Parathyroid adenoma (tissue), 2 donors: ENCODE results near the gene FRRS1.
A peak's percentile ranks its signal among the peaks of the same experiment; 100 is the strongest.

Experiments
- H2AFZ ChIP-seq: fragments of 300-600 bp; sonication (generic); one replicate; pipeline ENCODE4 v1.7.0; 2017; ENCODE audit warnings: antibody characterized with exemption, mild to moderate bottlenecking
- H3K27ac ChIP-seq: fragments of 300-600 bp; sonication (generic); one replicate; pipeline ENCODE4 v1.7.0; 2017
- H3K27me3 ChIP-seq: fragments of 300-600 bp; sonication (generic); one replicate; pipeline ENCODE4 v1.7.0; 2017; ENCODE audit warnings: low read length; ENCODE audit not compliant: control insufficient read depth, insufficient read depth
- H3K36me3 ChIP-seq: fragments of 300-600 bp; sonication (generic); one replicate; pipeline ENCODE4 v1.7.0; 2017; ENCODE audit warnings: low read length; ENCODE audit not compliant: control insufficient read depth, insufficient read depth
- H3K4me1 ChIP-seq: fragments of 300-600 bp; sonication (generic); one replicate; pipeline ENCODE4 v1.7.0; 2017; ENCODE audit warnings: control low read depth
- H3K4me2 ChIP-seq: fragments of 300-600 bp; sonication (generic); one replicate; pipeline ENCODE4 v1.7.0; 2017; ENCODE audit warnings: low read length
- H3K4me3 ChIP-seq: fragments of 300-600 bp; sonication (generic); one replicate; pipeline ENCODE4 v1.7.0; 2017; ENCODE audit warnings: low read depth, low read length
- H3K79me2 ChIP-seq: fragments of 300-600 bp; sonication (generic); one replicate; pipeline ENCODE4 v1.7.0; 2017; ENCODE audit warnings: control low read depth
- H3K9ac ChIP-seq: fragments of 300-600 bp; sonication (generic); one replicate; pipeline ENCODE4 v1.7.0; 2017; ENCODE audit warnings: mild to moderate bottlenecking
- H3K9me3 ChIP-seq: fragments of 300-600 bp; sonication (generic); one replicate; pipeline ENCODE4 v1.7.0; 2017; ENCODE audit warnings: low read length; ENCODE audit not compliant: control insufficient read depth
- CTCF ChIP-seq: fragments of 300-600 bp; sonication (generic); IDR thresholded peaks from one replicate; pipeline ENCODE4 v1.7.0; 2017; ENCODE audit warnings: antibody characterized with exemption, mild to moderate bottlenecking
- donor health status: primary hyperparathyroidism.

The FRRS1 gene

GRCh38 chr1:99728494-99729235 lies 37.8 kb downstream of the FRRS1 start:
- Histone ChIP-seq H3K79me2 (no peaks in the 10 kb centered on the region), H3K4me2 (no peak overlapping the region), H3K4me1 (peaks cover 11% of the 10 kb centered on the region), H3K36me3 (no peaks in the 10 kb centered on the region), H2AFZ (peak overlapping the region; percentile 46), H3K27me3 (no peaks in the 10 kb centered on the region), H3K9ac (no peak overlapping the region), H3K27ac (peak overlapping the region; percentile 71), H3K9me3 (no peaks in the 10 kb centered on the region), H3K4me3 (no peak overlapping the region)
- peak; percentile 23 for TF ChIP-seq CTCF

GRCh38 chr1:99727575-99728185 lies 38.8 kb downstream of the FRRS1 start:
- no peaks in the 10 kb centered on the region for H3K27me3 ChIP-seq
- no peak for TF ChIP-seq CTCF
- H3K36me3 ChIP-seq: no peaks in the 10 kb centered on the region
- H3K9ac ChIP-seq: no peak overlapping the region
- H3K27ac ChIP-seq: peak overlapping the region; percentile 71
- H3K79me2 ChIP-seq: no peaks in the 10 kb centered on the region
- H3K4me3 ChIP-seq: no peak overlapping the region
- no peaks in the 10 kb centered on the region for H3K9me3 ChIP-seq
- peak overlapping the region; percentile 43 for H2AFZ ChIP-seq
- H3K4me2 ChIP-seq: no peak overlapping the region
- peaks cover 11% of the 10 kb centered on the region for H3K4me1 ChIP-seq

GRCh38 chr1:99726818-99727217 lies 39.6 kb downstream of the FRRS1 start:
- Histone ChIP-seq H2AFZ (no peak overlapping the region), H3K36me3 (no peaks in the 10 kb centered on the region), H3K9me3 (no peaks in the 10 kb centered on the region), H3K27me3 (no peaks in the 10 kb centered on the region), H3K4me3 (no peak overlapping the region), H3K27ac (no peak overlapping the region), H3K9ac (no peak overlapping the region), H3K4me2 (no peak overlapping the region), H3K79me2 (no peaks in the 10 kb centered on the region), H3K4me1 (peaks cover 11% of the 10 kb centered on the region)
- TF ChIP-seq CTCF: no peak

GRCh38 chr1:99726407-99726806 lies 40.0 kb downstream of the FRRS1 start:
- H3K27me3 ChIP-seq: no peaks in the 10 kb centered on the region
- no peak overlapping the region for H3K4me2 ChIP-seq
- H3K79me2 ChIP-seq: no peaks in the 10 kb centered on the region
- no peak overlapping the region for H2AFZ ChIP-seq
- no peaks in the 10 kb centered on the region for H3K36me3 ChIP-seq
- peaks cover 11% of the 10 kb centered on the region for H3K4me1 ChIP-seq
- no peak overlapping the region for H3K27ac ChIP-seq
- TF ChIP-seq CTCF: no peak
- H3K4me3 ChIP-seq: no peak overlapping the region
- H3K9ac ChIP-seq: no peak overlapping the region
- H3K9me3 ChIP-seq: no peaks in the 10 kb centered on the region
